ENCODE results near the gene NT5DC4.
A peak's percentile ranks its signal among the peaks of the same experiment; 100 is the strongest.

NT5DC4 gene

GRCh38 chr2:112720785-112721184, at the start of gene NT5DC4:
TSS of gene NT5DC4 (plus strand) at chr2:112721020. CDS start at chr2:112721080, 60 bp downstream.
- Histone ChIP-seq H3K9me3 (ENCODE audit: control insufficient read depth in 2 of 2, low read length in 2 of 2) (no peaks in the 10 kb centered on the region), H3K36me3 (ENCODE audit: control insufficient read depth in 2 of 2, insufficient read depth in 2 of 2, low read length in 2 of 2) (no peaks in the 10 kb centered on the region), H3K27ac (ENCODE audit: low read depth in 2 of 2, low read length in 2 of 2) (no peak within 1 kb of the TSS), H3K9ac (ENCODE audit: low read depth in 1 of 2, low read length in 2 of 2) (no peak within 1 kb of the TSS), H3K4me3 (ENCODE audit: low read length in 2 of 2) (no peak within 1 kb of the TSS), H3K4me1 (ENCODE audit: control insufficient read depth in 2 of 2, insufficient read depth in 2 of 2, low read length in 2 of 2) (no peaks in the 10 kb centered on the region), H3K27me3 (ENCODE audit: control insufficient read depth in 2 of 2, insufficient read depth in 2 of 2, low read length in 2 of 2) (peaks cover 0 to 2% of the 10 kb centered on the region in 2 donors)

- H3K4me3 ChIP-seq (ENCODE audit: low read length in 2 of 2): no peak overlapping the region
- H3K27ac ChIP-seq (ENCODE audit: low read depth in 2 of 2, low read length in 2 of 2): no peak overlapping the region
- H3K36me3 ChIP-seq (ENCODE audit: control insufficient read depth in 2 of 2, insufficient read depth in 2 of 2, low read length in 2 of 2): no peaks in the 10 kb centered on the region
- H3K27me3 ChIP-seq (ENCODE audit: control insufficient read depth in 2 of 2, insufficient read depth in 2 of 2, low read length in 2 of 2): no peaks in the 10 kb centered on the region
- H3K4me1 ChIP-seq (ENCODE audit: control insufficient read depth in 2 of 2, insufficient read depth in 2 of 2, low read length in 2 of 2): no peaks in the 10 kb centered on the region
- H3K9ac ChIP-seq (ENCODE audit: low read depth in 1 of 2, low read length in 2 of 2): no peak overlapping the region
- no peaks in the 10 kb centered on the region for H3K9me3 ChIP-seq (ENCODE audit: control insufficient read depth in 2 of 2, low read length in 2 of 2)
These were observed 49.0 kb upstream of the NT5DC4 start for GRCh38 chr2:112671801-112672200.

- H3K4me1 ChIP-seq (ENCODE audit: control insufficient read depth in 2 of 2, insufficient read depth in 2 of 2, low read length in 2 of 2): no peaks in the 10 kb centered on the region
- no peaks in the 10 kb centered on the region for H3K36me3 ChIP-seq (ENCODE audit: control insufficient read depth in 2 of 2, insufficient read depth in 2 of 2, low read length in 2 of 2)
- H3K27me3 ChIP-seq (ENCODE audit: control insufficient read depth in 2 of 2, insufficient read depth in 2 of 2, low read length in 2 of 2): no peaks in the 10 kb centered on the region
- H3K4me3 ChIP-seq (ENCODE audit: low read length in 2 of 2): no peak overlapping the region
- H3K9ac ChIP-seq (ENCODE audit: low read depth in 1 of 2, low read length in 2 of 2): no peak overlapping the region
- no peaks in the 10 kb centered on the region for H3K9me3 ChIP-seq (ENCODE audit: control insufficient read depth in 2 of 2, low read length in 2 of 2)
- H3K27ac ChIP-seq (ENCODE audit: low read depth in 2 of 2, low read length in 2 of 2): no peak overlapping the region
These were observed 47.8 kb upstream of the NT5DC4 start for GRCh38 chr2:112673008-112673407.

- no peaks in the 10 kb centered on the region for H3K36me3 ChIP-seq (ENCODE audit: control insufficient read depth in 2 of 2, insufficient read depth in 2 of 2, low read length in 2 of 2)
- H3K27ac ChIP-seq (ENCODE audit: low read depth in 2 of 2, low read length in 2 of 2): no peak overlapping the region
- H3K4me1 ChIP-seq (ENCODE audit: control insufficient read depth in 2 of 2, insufficient read depth in 2 of 2, low read length in 2 of 2): no peaks in the 10 kb centered on the region
- no peaks in the 10 kb centered on the region for H3K27me3 ChIP-seq (ENCODE audit: control insufficient read depth in 2 of 2, insufficient read depth in 2 of 2, low read length in 2 of 2)
- no peak overlapping the region for H3K9ac ChIP-seq (ENCODE audit: low read depth in 1 of 2, low read length in 2 of 2)
- no peak overlapping the region for H3K4me3 ChIP-seq (ENCODE audit: low read length in 2 of 2)
- no peaks in the 10 kb centered on the region for H3K9me3 ChIP-seq (ENCODE audit: control insufficient read depth in 2 of 2, low read length in 2 of 2)
These were observed 46.6 kb upstream of the NT5DC4 start for GRCh38 chr2:112674229-112674628.

DNA sequence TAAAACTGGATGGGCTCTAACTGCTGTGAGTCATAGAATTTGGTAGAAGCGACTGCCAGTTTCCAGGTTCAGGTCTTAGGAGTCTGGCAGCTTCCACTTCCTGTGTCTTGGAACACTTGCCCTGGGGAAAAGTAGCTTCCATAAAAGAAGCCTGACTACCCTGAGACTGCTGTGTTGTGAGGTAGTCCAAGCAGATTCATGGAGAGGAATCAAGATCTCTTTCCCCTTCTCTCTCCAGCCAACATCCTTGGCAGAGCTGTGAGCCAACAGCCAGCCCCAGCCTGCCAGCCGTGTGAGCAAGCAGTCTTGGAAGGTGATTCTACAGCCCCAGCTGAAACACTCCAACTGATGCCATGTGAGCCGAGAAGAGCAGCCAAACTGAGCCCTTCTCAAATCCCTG, 41.3 kb upstream of the NT5DC4 start:
- Histone ChIP-seq H3K36me3 (ENCODE audit: control insufficient read depth in 2 of 2, insufficient read depth in 2 of 2, low read length in 2 of 2) (no peaks in the 10 kb centered on the region), H3K27ac (ENCODE audit: low read depth in 2 of 2, low read length in 2 of 2) (no peak overlapping the region), H3K4me1 (ENCODE audit: control insufficient read depth in 2 of 2, insufficient read depth in 2 of 2, low read length in 2 of 2) (no peaks in the 10 kb centered on the region), H3K4me3 (ENCODE audit: low read length in 2 of 2) (no peak overlapping the region), H3K9ac (ENCODE audit: low read depth in 1 of 2, low read length in 2 of 2) (no peak overlapping the region), H3K9me3 (ENCODE audit: control insufficient read depth in 2 of 2, low read length in 2 of 2) (no peaks in the 10 kb centered on the region), H3K27me3 (ENCODE audit: control insufficient read depth in 2 of 2, insufficient read depth in 2 of 2, low read length in 2 of 2) (no peaks in the 10 kb centered on the region)

DNA sequence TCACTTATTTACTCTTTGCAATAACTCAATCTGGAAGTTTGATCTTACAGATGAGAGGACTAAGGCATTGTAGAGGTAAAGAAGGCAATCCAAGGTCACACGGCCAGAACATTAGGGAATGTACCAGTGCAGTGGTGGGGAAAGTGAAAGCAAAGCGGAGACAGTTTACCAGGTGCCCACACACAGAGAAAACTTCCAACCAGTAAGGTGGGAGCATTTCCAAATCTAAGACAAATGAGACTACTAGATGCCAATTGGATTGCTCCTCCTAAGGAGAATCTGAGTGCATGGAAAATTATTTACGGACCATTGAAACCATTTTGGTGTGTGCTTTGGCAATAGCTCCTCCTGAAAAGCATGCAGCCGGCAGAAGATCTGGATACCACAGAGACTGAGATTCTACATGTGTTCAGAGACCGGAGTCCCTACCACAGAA, 40.1 kb upstream of the NT5DC4 start:
- Histone ChIP-seq H3K4me3 (ENCODE audit: low read length in 2 of 2) (no peak overlapping the region), H3K9ac (ENCODE audit: low read depth in 1 of 2, low read length in 2 of 2) (no peak overlapping the region), H3K9me3 (ENCODE audit: control insufficient read depth in 2 of 2, low read length in 2 of 2) (no peaks in the 10 kb centered on the region), H3K27me3 (ENCODE audit: control insufficient read depth in 2 of 2, insufficient read depth in 2 of 2, low read length in 2 of 2) (no peaks in the 10 kb centered on the region), H3K4me1 (ENCODE audit: control insufficient read depth in 2 of 2, insufficient read depth in 2 of 2, low read length in 2 of 2) (no peaks in the 10 kb centered on the region), H3K36me3 (ENCODE audit: control insufficient read depth in 2 of 2, insufficient read depth in 2 of 2, low read length in 2 of 2) (no peaks in the 10 kb centered on the region), H3K27ac (ENCODE audit: low read depth in 2 of 2, low read length in 2 of 2) (no peak overlapping the region)

- H3K4me1 ChIP-seq (ENCODE audit: control insufficient read depth in 2 of 2, insufficient read depth in 2 of 2, low read length in 2 of 2): peaks cover 2 to 3% of the 10 kb centered on the region in 2 donors
- H3K27me3 ChIP-seq (ENCODE audit: control insufficient read depth in 2 of 2, insufficient read depth in 2 of 2, low read length in 2 of 2): no peaks in the 10 kb centered on the region
- no peak overlapping the region for H3K4me3 ChIP-seq (ENCODE audit: low read length in 2 of 2)
- no peak overlapping the region for H3K27ac ChIP-seq (ENCODE audit: low read depth in 2 of 2, low read length in 2 of 2)
- H3K9ac ChIP-seq (ENCODE audit: low read depth in 1 of 2, low read length in 2 of 2): no peak overlapping the region
- no peaks in the 10 kb centered on the region for H3K36me3 ChIP-seq (ENCODE audit: control insufficient read depth in 2 of 2, insufficient read depth in 2 of 2, low read length in 2 of 2)
- H3K9me3 ChIP-seq (ENCODE audit: control insufficient read depth in 2 of 2, low read length in 2 of 2): no peaks in the 10 kb centered on the region
These were observed 38.7 kb upstream of the NT5DC4 start for GRCh38 chr2:112682101-112682500.

DNA sequence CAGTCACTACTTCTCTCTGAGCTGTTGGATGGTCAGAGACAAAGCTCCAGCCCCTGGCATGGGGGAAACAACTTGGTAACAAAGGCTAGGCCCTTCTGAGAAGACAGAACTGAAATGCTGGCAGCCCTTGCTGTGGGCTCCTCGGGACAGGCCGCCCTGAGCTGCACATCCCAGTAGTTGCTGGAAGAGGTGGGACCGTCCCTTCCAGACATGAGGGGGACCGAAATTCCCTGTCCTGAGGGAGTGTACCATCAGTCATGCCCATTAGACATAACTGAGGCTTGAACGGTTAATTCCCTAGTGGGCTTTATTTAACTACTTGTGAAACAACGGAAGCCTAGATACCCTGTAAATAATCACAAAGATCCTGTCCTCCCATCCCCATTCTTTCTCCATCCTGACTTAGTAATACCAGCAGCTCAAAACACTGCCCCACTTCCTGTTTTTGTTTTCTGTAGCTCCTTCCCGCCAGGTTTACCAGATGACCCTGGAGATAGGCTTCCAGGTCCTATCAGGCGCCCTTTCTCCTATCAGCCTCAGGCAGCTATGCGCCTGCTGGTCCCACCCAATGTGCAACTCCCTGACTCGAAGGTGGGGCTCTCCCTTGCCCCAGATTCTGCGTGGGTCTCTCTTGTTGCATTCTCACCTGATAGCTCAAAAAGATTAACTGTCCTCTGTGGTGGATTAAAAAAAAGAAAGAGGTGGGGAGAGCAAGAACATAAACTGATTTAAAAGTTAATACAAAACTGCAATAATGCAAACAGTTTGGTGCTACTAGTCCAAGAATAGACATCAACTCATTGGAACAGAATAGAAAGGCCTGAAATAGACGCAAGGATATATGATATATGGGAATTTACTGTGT, 37.0 kb upstream of the NT5DC4 start:
- no peak overlapping the region for H3K4me3 ChIP-seq (ENCODE audit: low read length in 2 of 2)
- H3K9me3 ChIP-seq (ENCODE audit: control insufficient read depth in 2 of 2, low read length in 2 of 2): no peaks in the 10 kb centered on the region
- H3K36me3 ChIP-seq (ENCODE audit: control insufficient read depth in 2 of 2, insufficient read depth in 2 of 2, low read length in 2 of 2): no peaks in the 10 kb centered on the region
- H3K27ac ChIP-seq (ENCODE audit: low read depth in 2 of 2, low read length in 2 of 2): peak overlapping the region in 1 of 2 donors; percentile 32
- H3K27me3 ChIP-seq (ENCODE audit: control insufficient read depth in 2 of 2, insufficient read depth in 2 of 2, low read length in 2 of 2): no peaks in the 10 kb centered on the region
- no peak overlapping the region for H3K9ac ChIP-seq (ENCODE audit: low read depth in 1 of 2, low read length in 2 of 2)
- peaks cover 3 to 9% of the 10 kb centered on the region in 2 donors for H3K4me1 ChIP-seq (ENCODE audit: control insufficient read depth in 2 of 2, insufficient read depth in 2 of 2, low read length in 2 of 2)

GRCh38 chr2:112684415-112684775, 36.4 kb upstream of the NT5DC4 start:
- Histone ChIP-seq H3K4me1 (ENCODE audit: control insufficient read depth in 2 of 2, insufficient read depth in 2 of 2, low read length in 2 of 2) (peaks cover 3 to 13% of the 10 kb centered on the region in 2 donors), H3K9ac (ENCODE audit: low read depth in 1 of 2, low read length in 2 of 2) (no peak overlapping the region), H3K9me3 (ENCODE audit: control insufficient read depth in 2 of 2, low read length in 2 of 2) (no peaks in the 10 kb centered on the region), H3K27ac (ENCODE audit: low read depth in 2 of 2, low read length in 2 of 2) (no peak overlapping the region), H3K27me3 (ENCODE audit: control insufficient read depth in 2 of 2, insufficient read depth in 2 of 2, low read length in 2 of 2) (no peaks in the 10 kb centered on the region), H3K4me3 (ENCODE audit: low read length in 2 of 2) (no peak overlapping the region), H3K36me3 (ENCODE audit: control insufficient read depth in 2 of 2, insufficient read depth in 2 of 2, low read length in 2 of 2) (no peaks in the 10 kb centered on the region)

GRCh38 chr2:112685271-112685884, 35.4 kb upstream of the NT5DC4 start:
- no peak overlapping the region for H3K9ac ChIP-seq (ENCODE audit: low read depth in 1 of 2, low read length in 2 of 2)
- H3K27ac ChIP-seq (ENCODE audit: low read depth in 2 of 2, low read length in 2 of 2): no peak overlapping the region
- no peaks in the 10 kb centered on the region for H3K27me3 ChIP-seq (ENCODE audit: control insufficient read depth in 2 of 2, insufficient read depth in 2 of 2, low read length in 2 of 2)
- H3K36me3 ChIP-seq (ENCODE audit: control insufficient read depth in 2 of 2, insufficient read depth in 2 of 2, low read length in 2 of 2): no peaks in the 10 kb centered on the region
- H3K9me3 ChIP-seq (ENCODE audit: control insufficient read depth in 2 of 2, low read length in 2 of 2): no peaks in the 10 kb centered on the region
- H3K4me3 ChIP-seq (ENCODE audit: low read length in 2 of 2): no peak overlapping the region
- H3K4me1 ChIP-seq (ENCODE audit: control insufficient read depth in 2 of 2, insufficient read depth in 2 of 2, low read length in 2 of 2): peaks cover 3 to 13% of the 10 kb centered on the region in 2 donors
